ENCODE measurements around the gene ZBTB46. TPM values are rescaled to one million over a fixed set of nuclear protein-coding genes. Genes with fewer than 3 reads are reported as not detected.
A peak's percentile ranks its signal among the peaks of the same experiment; 100 is the strongest.

Gene ZBTB46
- total RNA-seq, 1 experiment from 2014 or later, result 10.7 TPM

GRCh38 chr20:63864545-63864977 lies 33.5 kb upstream of the ZBTB46 start:
- ChIA-PET RAD21 (ENCODE audit: low non-redundant PET in 1 of 2, low total read pairs in 2 of 2, uncharacterized antibody in 2 of 2, unreplicated experiment in 2 of 2) (interaction anchor here (1.0 to 1.7 kb wide), 4 partner anchors 157 to 327 kb away, joined by 3 to 8 read pairs (median 5); partner anchors contain the start of genes ARFRP1 (in 1 of the 2) and ZGPAT (in 1 of the 2)), CTCF (interaction anchor here (0.9 to 2.5 kb wide), 8 partner anchors 29 to 327 kb away, joined by 3 to 20 read pairs (median 5); partner anchors contain the start of genes ARFRP1, PTK6, TCEA2 and ZGPAT), POLR2A (interaction anchor here (0.6 to 3.2 kb wide), 17 partner anchors 10 to 327 kb away, joined by 3 to 15 read pairs (median 4); partner anchors contain the start of genes ARFRP1, DNAJC5, PRPF6 and PTK6)
- H3K79me2 ChIP-seq (ENCODE audit: insufficient read depth, low read length), result peaks cover 57% of the 10 kb centered on the region
- H2AFZ ChIP-seq (ENCODE audit: low read depth, low read length, poor library complexity, severe bottlenecking), result no peak overlapping the region
- peak overlapping the region; percentile 86 to 100 for H3K4me3 ChIP-seq (replicated peaks in 1 of 2; ENCODE audit: low read depth in 1 of 2, low read length in 2 of 2)
- no peak for ATAC-seq
- H3K4me1 ChIP-seq (ENCODE audit: control insufficient read depth in 1 of 2, insufficient read depth in 2 of 2, low read length in 2 of 2), result peaks cover 14 to 19% of the 10 kb centered on the region in 2 experiments
- peaks cover 9 to 28% of the 10 kb centered on the region in 2 experiments for H3K36me3 ChIP-seq (ENCODE audit: control insufficient read depth in 1 of 2, insufficient read depth in 2 of 2, low read length in 2 of 2)
- H3K9me3 ChIP-seq (ENCODE audit: control insufficient read depth in 1 of 2, insufficient read depth in 1 of 2, low read depth in 1 of 2, low read length in 2 of 2), result no peaks in the 10 kb centered on the region
- no peaks in the 10 kb centered on the region for H3K27me3 ChIP-seq (ENCODE audit: insufficient read depth, low read length)
- peak overlapping the region; percentile 88 for H3K4me2 ChIP-seq (ENCODE audit: low read length)
- no peaks in the 10 kb centered on the region for H3K9me2 ChIP-seq (ENCODE audit: insufficient read depth)
- peak overlapping the region; percentile 100 for H3K9ac ChIP-seq (ENCODE audit: low read length)
- H4K20me1 ChIP-seq (ENCODE audit: insufficient read depth), result no peaks in the 10 kb centered on the region
- TF ChIP-seq YY1 (IDR thresholded peaks at IDR 0.05; ENCODE audit: extremely low read depth, insufficient replicate concordance, low read depth, low read length), result no peak
- no peak for TF ChIP-seq POLR2A (IDR thresholded peaks at IDR 0.05; ENCODE audit: borderline replicate concordance, extremely low read depth, insufficient read depth, insufficient read length)
- no peak for TF ChIP-seq CBX3 (IDR thresholded peaks at IDR 0.05; ENCODE audit: low read depth)
- TF ChIP-seq RAD21 (IDR thresholded peaks at IDR 0.05; ENCODE audit: low read depth), result no peak
- TF ChIP-seq, protein P1, sequence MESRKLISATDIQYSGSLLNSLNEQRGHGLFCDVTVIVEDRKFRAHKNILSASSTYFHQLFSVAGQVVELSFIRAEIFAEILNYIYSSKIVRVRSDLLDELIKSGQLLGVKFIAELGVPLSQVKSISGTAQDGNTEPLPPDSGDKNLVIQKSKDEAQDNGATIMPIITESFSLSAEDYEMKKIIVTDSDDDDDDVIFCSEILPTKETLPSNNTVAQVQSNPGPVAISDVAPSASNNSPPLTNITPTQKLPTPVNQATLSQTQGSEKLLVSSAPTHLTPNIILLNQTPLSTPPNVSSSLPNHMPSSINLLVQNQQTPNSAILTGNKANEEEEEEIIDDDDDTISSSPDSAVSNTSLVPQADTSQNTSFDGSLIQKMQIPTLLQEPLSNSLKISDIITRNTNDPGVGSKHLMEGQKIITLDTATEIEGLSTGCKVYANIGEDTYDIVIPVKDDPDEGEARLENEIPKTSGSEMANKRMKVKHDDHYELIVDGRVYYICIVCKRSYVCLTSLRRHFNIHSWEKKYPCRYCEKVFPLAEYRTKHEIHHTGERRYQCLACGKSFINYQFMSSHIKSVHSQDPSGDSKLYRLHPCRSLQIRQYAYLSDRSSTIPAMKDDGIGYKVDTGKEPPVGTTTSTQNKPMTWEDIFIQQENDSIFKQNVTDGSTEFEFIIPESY (IDR thresholded peaks at IDR 0.05; ENCODE audit: extremely low read depth, insufficient replicate concordance, low read length), result no peak
- no peak for TF ChIP-seq EZH2 (IDR thresholded peaks at IDR 0.05)
- TF ChIP-seq ZNF274 (IDR thresholded peaks at IDR 0.05; ENCODE audit: low read depth, low read length), result no peak
- no peak for TF ChIP-seq ZFX (IDR thresholded peaks at IDR 0.05)
- no peak for TF ChIP-seq EGR1 (IDR thresholded peaks at IDR 0.05; ENCODE audit: low read depth)
- no peak for DNase-seq (ENCODE audit: low read depth, low spot score)
- TSS peak; percentile 79 for BruUV-seq (replicated peaks)
- peak overlapping the region; percentile 93 for H3K27ac ChIP-seq (ENCODE audit: low read depth, low read length)
- intact Hi-C loops (cut with micrococcal nuclease), result loop anchor here (1.0 to 10.0 kb wide), 5 partner anchors 78 to 326 kb away; partner anchors contain the start of genes LIME1, SAMD10 and SLC2A4RG

Data from HCT116 (cell line).